AG09319 (cell line): ENCODE results near the gene BLCAP.
"Not testable (repeated sequence)": the region's sequence is repeated elsewhere in the genome, so short reads cannot be mapped to it uniquely, and the experiment has no call there.

Source experiments
- DNase-seq: peaks from one replicate; pipeline ENCODE4 v3.0.0-alpha.2; 2010; ENCODE audit warnings: low read depth; ENCODE audit errors: extremely low read depth
- TF ChIP-seq, protein P1 (sequence below): IDR thresholded peaks from 2 replicates; pipeline ENCODE4 v1.5.1; 2011; ENCODE audit warnings: low read depth, mild to moderate bottlenecking, inconsistent platforms, low read length, moderate library complexity

BLCAP gene

GRCh38 chr20:37541326-37541725 lies 13.7 kb upstream of the BLCAP start:
- TF ChIP-seq, protein P1, sequence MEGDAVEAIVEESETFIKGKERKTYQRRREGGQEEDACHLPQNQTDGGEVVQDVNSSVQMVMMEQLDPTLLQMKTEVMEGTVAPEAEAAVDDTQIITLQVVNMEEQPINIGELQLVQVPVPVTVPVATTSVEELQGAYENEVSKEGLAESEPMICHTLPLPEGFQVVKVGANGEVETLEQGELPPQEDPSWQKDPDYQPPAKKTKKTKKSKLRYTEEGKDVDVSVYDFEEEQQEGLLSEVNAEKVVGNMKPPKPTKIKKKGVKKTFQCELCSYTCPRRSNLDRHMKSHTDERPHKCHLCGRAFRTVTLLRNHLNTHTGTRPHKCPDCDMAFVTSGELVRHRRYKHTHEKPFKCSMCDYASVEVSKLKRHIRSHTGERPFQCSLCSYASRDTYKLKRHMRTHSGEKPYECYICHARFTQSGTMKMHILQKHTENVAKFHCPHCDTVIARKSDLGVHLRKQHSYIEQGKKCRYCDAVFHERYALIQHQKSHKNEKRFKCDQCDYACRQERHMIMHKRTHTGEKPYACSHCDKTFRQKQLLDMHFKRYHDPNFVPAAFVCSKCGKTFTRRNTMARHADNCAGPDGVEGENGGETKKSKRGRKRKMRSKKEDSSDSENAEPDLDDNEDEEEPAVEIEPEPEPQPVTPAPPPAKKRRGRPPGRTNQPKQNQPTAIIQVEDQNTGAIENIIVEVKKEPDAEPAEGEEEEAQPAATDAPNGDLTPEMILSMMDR = no peak
- DNase-seq = no peak

GRCh38 chr20:37540838-37541237 lies 13.2 kb upstream of the BLCAP start:
- DNase-seq = not testable (repeated sequence)

DNA sequence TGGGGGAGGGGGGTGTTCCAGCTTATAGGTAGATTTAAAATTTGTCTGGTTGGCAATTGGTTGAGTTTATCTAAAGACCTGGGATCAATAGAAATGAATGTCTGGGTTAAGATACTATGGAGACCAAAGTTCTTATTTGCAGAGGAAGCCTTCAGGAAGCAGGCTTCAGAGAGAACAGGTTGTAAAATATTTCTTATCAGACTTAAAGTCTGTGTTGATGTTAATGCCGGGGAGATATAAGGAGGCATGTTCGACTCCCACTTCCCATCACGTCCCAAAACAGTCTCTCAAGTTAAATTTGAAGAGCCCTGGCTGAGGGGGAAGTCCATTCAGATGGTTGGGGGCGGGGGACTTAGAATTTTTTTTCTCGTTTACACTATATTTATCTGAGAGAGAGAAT lies 12.3 kb upstream of the BLCAP start:
- TF ChIP-seq, protein P1 = no peak
- DNase-seq = no peak

DNA sequence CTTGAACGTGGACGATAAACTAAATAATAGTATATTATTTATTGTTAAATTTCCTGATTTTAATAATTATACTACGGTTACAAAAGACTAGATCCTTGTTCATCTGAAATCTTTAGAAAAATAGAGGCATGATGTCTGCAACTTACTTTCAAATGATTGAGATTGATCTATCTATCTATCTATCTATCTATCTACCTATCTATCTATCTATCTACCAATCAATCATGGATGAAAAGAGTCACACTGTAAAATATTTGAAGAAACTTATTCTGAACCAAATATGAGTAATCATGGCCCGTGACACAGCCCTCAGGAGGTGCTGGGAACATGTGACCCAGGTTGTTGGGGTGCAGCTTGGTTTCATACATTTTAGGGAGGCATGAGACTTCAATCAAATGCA lies 11.7 kb upstream of the BLCAP start:
- no peak for DNase-seq
- TF ChIP-seq, protein P1 = no peak

- no peak for DNase-seq
- TF ChIP-seq, protein P1 = no peak
These were observed 10.3 kb upstream of the BLCAP start for GRCh38 chr20:37538003-37538402.

DNA sequence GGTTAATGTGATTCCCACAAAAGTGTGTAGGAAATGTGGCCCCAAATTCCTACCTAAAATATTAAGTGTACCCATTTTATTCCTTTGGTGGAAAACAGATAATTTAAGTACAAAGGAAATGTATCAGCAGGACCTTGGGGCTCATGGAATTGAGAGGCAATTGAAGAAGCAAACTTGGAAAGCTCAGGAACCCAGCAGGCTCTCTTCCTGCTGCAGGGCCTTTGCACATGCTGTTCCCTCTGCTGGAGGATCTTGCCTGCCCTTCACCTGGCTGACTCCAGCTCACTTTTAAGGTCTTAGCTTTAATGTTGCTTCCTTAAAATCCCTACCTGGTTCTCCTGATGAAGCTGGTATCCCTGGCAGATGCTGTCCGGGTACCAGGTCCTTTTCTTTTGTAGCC lies 9.8 kb upstream of the BLCAP start:
- TF ChIP-seq, protein P1 = no peak
- no peak for DNase-seq

- TF ChIP-seq, protein P1 = no peak
- DNase-seq = no peak
These were observed 7.9 kb upstream of the BLCAP start for GRCh38 chr20:37535443-37536132.
